ENCODE measurements around the gene SERPINA10. TPM values are rescaled to one million over a fixed set of nuclear protein-coding genes. Genes with fewer than 3 reads are reported as not detected.
A peak's percentile ranks its signal among the peaks of the same experiment; 100 is the strongest.
"Not testable (repeated sequence)": the region's sequence is repeated elsewhere in the genome, so short reads cannot be mapped to it uniquely, and the experiment has no call there.

Gene SERPINA10
- total RNA-seq, 1 experiment from 2014 or later = not detected

DNA sequence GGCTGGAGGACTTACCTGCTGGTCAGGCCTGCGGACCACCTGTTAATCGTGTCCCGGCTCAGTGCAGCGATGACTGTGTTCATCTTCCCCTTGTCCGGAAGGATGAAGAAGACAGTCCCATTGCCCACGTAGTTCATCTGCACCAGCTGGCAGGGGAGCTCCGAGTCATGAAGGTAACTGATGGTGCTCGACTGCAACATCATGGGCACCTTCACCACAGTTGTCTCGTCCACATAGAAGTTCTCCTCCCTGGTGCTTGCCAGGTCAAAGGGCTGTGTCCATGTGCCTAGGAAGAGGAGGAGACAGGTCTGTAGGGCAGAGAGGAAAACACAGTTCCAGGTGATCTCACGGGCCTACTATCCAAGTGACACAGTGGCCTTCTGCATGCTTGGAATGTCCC lies 16.7 kb upstream of the SERPINA10 start:
- Histone ChIP-seq H3K79me2 (ENCODE audit: low read length) (no peaks in the 10 kb centered on the region), H3K27me3 (ENCODE audit: low read length) (no peaks in the 10 kb centered on the region), H3K4me2 (ENCODE audit: low read depth, low read length, poor library complexity, severe bottlenecking) (no peak overlapping the region), H3K36me3 (ENCODE audit: insufficient read depth, low read length) (no peaks in the 10 kb centered on the region), H3K9ac (ENCODE audit: low read length) (no peak overlapping the region), H4K20me1 (ENCODE audit: insufficient read depth, low read depth, low read length) (no peaks in the 10 kb centered on the region), H3K9me2 (replicated peaks; ENCODE audit: insufficient read depth, low read length) (no peaks in the 10 kb centered on the region), H3K4me1 (ENCODE audit: low read length) (no peaks in the 10 kb centered on the region), H3K9me3 (ENCODE audit: low read length) (peaks cover 11% of the 10 kb centered on the region), H2AFZ (ENCODE audit: low read length) (no peak overlapping the region), H3K4me3 (ENCODE audit: low read length) (no peak overlapping the region), H3K27ac (ENCODE audit: low read length) (no peak overlapping the region)
- no peak for DNase-seq

DNA sequence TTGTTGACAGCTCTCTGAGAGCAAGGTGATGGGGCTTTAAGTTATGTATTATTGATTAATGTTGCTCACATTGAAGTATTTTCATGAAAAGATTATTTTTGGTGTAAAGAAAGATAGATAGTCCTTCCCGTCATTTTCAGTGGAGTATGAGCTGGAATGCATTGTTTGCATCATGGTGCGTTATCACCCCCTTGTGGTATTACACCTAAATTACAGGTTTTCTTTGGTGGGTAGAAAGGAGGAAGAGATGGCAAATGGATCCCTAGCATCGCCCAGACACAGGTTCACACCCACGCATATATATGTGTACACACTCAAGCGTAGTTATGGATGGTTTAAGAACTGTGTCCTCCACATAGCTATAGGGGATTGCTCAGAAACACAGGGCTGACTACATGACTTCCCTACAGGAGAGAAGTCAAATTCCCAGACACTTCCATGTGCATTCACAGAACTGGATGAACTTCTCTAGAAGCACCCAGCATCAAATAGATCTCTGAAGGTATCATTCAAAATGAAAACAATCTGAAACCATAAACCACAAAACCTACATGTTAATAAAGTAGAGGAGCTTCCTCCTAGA lies 14.4 kb upstream of the SERPINA10 start:
- Histone ChIP-seq H3K36me3 (ENCODE audit: insufficient read depth, low read length) (no peaks in the 10 kb centered on the region), H3K27ac (ENCODE audit: low read length) (no peak overlapping the region), H2AFZ (ENCODE audit: low read length) (no peak overlapping the region), H3K79me2 (ENCODE audit: low read length) (no peaks in the 10 kb centered on the region), H3K9me3 (ENCODE audit: low read length) (peaks cover 11% of the 10 kb centered on the region), H3K4me1 (ENCODE audit: low read length) (no peaks in the 10 kb centered on the region), H4K20me1 (ENCODE audit: insufficient read depth, low read depth, low read length) (no peaks in the 10 kb centered on the region), H3K4me3 (ENCODE audit: low read length) (no peak overlapping the region), H3K27me3 (ENCODE audit: low read length) (no peaks in the 10 kb centered on the region), H3K9me2 (replicated peaks; ENCODE audit: insufficient read depth, low read length) (no peaks in the 10 kb centered on the region), H3K9ac (ENCODE audit: low read length) (no peak overlapping the region), H3K4me2 (ENCODE audit: low read depth, low read length, poor library complexity, severe bottlenecking) (no peak overlapping the region)
- peak; percentile 82 for DNase-seq

DNA sequence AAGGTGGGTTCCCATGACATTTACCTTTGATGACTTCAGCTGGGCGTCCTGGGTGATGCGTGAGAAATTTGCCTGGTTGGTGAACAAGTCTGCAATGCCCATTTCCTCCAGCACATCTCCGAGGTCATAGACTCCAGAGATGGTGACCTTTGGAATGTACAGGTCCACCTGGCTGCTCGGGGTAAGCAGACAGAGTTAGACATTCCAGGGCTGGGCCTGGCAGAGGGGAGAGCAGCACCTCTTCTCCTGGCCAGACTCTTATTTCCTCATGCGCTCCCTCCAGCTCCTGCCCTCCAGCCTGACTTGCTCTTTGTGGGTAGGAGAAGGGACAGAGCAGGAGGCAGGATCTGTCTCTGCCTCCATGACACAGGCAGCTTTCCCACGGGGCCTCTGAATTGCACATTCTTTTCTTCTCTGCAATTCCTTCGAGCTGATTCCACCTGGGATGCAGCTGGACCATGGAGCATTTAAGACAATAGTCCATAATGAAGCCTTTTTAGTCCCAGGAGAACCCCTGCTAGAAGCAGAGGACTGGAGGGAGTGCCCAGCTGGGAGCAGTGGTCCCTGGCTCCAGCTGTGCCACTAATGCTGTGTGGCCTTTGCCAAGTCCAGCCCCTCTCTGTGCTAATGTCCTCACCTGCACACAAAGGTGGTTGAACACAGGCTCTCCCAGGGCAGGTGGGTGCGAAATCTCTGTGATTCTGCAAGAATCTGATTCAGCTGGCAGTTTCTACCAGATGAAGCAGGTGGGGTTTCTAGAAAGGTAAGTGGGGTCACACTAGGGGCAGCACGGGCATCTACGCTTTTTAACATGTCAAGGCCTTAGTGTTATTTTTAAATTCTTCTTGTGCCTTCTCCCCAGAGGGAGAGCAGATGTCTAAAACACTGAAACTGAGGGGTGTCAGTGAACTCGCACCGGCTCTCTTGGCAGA lies 13.2 kb upstream of the SERPINA10 start:
- DNase-seq = no peak
- Histone ChIP-seq H3K4me2 (ENCODE audit: low read depth, low read length, poor library complexity, severe bottlenecking) (no peak overlapping the region), H3K27me3 (ENCODE audit: low read length) (no peaks in the 10 kb centered on the region), H3K4me1 (ENCODE audit: low read length) (no peaks in the 10 kb centered on the region), H4K20me1 (ENCODE audit: insufficient read depth, low read depth, low read length) (no peaks in the 10 kb centered on the region), H2AFZ (ENCODE audit: low read length) (no peak overlapping the region), H3K9me3 (ENCODE audit: low read length) (peaks cover 11% of the 10 kb centered on the region), H3K79me2 (ENCODE audit: low read length) (no peaks in the 10 kb centered on the region), H3K4me3 (ENCODE audit: low read length) (no peak overlapping the region), H3K9ac (ENCODE audit: low read length) (no peak overlapping the region), H3K27ac (ENCODE audit: low read length) (no peak overlapping the region), H3K9me2 (replicated peaks; ENCODE audit: insufficient read depth, low read length) (no peaks in the 10 kb centered on the region), H3K36me3 (ENCODE audit: insufficient read depth, low read length) (no peaks in the 10 kb centered on the region)

GRCh38 chr14:94305620-94306019 lies 12.6 kb upstream of the SERPINA10 start:
- Histone ChIP-seq H3K9ac (ENCODE audit: low read length) (no peak overlapping the region), H3K9me3 (ENCODE audit: low read length) (peaks cover 11% of the 10 kb centered on the region), H4K20me1 (ENCODE audit: insufficient read depth, low read depth, low read length) (no peaks in the 10 kb centered on the region), H2AFZ (ENCODE audit: low read length) (no peak overlapping the region), H3K27me3 (ENCODE audit: low read length) (no peaks in the 10 kb centered on the region), H3K27ac (ENCODE audit: low read length) (no peak overlapping the region), H3K79me2 (ENCODE audit: low read length) (no peaks in the 10 kb centered on the region), H3K4me3 (ENCODE audit: low read length) (no peak overlapping the region), H3K36me3 (ENCODE audit: insufficient read depth, low read length) (no peaks in the 10 kb centered on the region), H3K4me1 (ENCODE audit: low read length) (no peaks in the 10 kb centered on the region; the same call in 1 of the 2 replicates), H3K4me2 (ENCODE audit: low read depth, low read length, poor library complexity, severe bottlenecking) (no peak overlapping the region), H3K9me2 (replicated peaks; ENCODE audit: insufficient read depth, low read length) (no peaks in the 10 kb centered on the region)
- no peak for DNase-seq

GRCh38 chr14:94304243-94304642 lies 11.2 kb upstream of the SERPINA10 start:
- Histone ChIP-seq H3K27ac (ENCODE audit: low read length) (no peak overlapping the region), H3K9ac (ENCODE audit: low read length) (no peak overlapping the region), H3K27me3 (ENCODE audit: low read length) (no peaks in the 10 kb centered on the region), H4K20me1 (ENCODE audit: insufficient read depth, low read depth, low read length) (no peaks in the 10 kb centered on the region), H3K79me2 (ENCODE audit: low read length) (no peaks in the 10 kb centered on the region), H3K4me3 (ENCODE audit: low read length) (no peak overlapping the region), H2AFZ (ENCODE audit: low read length) (no peak overlapping the region), H3K4me1 (ENCODE audit: low read length) (no peaks in the 10 kb centered on the region; the same call in 1 of the 2 replicates), H3K4me2 (ENCODE audit: low read depth, low read length, poor library complexity, severe bottlenecking) (no peak overlapping the region), H3K9me2 (replicated peaks; ENCODE audit: insufficient read depth, low read length) (no peaks in the 10 kb centered on the region), H3K9me3 (ENCODE audit: low read length) (peaks cover 11% of the 10 kb centered on the region), H3K36me3 (ENCODE audit: insufficient read depth, low read length) (no peaks in the 10 kb centered on the region)
- DNase-seq = no peak

GRCh38 chr14:94303111-94303510 lies 10.0 kb upstream of the SERPINA10 start:
- Histone ChIP-seq H3K9me2 (replicated peaks; ENCODE audit: insufficient read depth, low read length) (no peaks in the 10 kb centered on the region), H4K20me1 (ENCODE audit: insufficient read depth, low read depth, low read length) (no peaks in the 10 kb centered on the region), H2AFZ (ENCODE audit: low read length) (no peak overlapping the region), H3K9me3 (ENCODE audit: low read length) (peaks cover 10% of the 10 kb centered on the region), H3K4me1 (ENCODE audit: low read length) (no peaks in the 10 kb centered on the region; the same call in 1 of the 2 replicates), H3K79me2 (ENCODE audit: low read length) (no peaks in the 10 kb centered on the region), H3K4me3 (ENCODE audit: low read length) (no peak overlapping the region), H3K27ac (ENCODE audit: low read length) (no peak overlapping the region), H3K27me3 (ENCODE audit: low read length) (no peaks in the 10 kb centered on the region), H3K4me2 (ENCODE audit: low read depth, low read length, poor library complexity, severe bottlenecking) (no peak overlapping the region), H3K36me3 (ENCODE audit: insufficient read depth, low read length) (no peaks in the 10 kb centered on the region), H3K9ac (ENCODE audit: low read length) (no peak overlapping the region)
- no peak for DNase-seq

- no peaks in the 10 kb centered on the region for H3K36me3 ChIP-seq (ENCODE audit: insufficient read depth, low read length)
- H3K4me1 ChIP-seq (ENCODE audit: low read length) = no peaks in the 10 kb centered on the region; the same call in 1 of the 2 replicates
- no peaks in the 10 kb centered on the region for H4K20me1 ChIP-seq (ENCODE audit: insufficient read depth, low read depth, low read length)
- H2AFZ ChIP-seq (ENCODE audit: low read length) = no peak overlapping the region
- H3K9me2 ChIP-seq (replicated peaks; ENCODE audit: insufficient read depth, low read length) = no peaks in the 10 kb centered on the region
- H3K27me3 ChIP-seq (ENCODE audit: low read length) = no peaks in the 10 kb centered on the region
- H3K4me3 ChIP-seq (ENCODE audit: low read length) = no peak overlapping the region
- H3K27ac ChIP-seq (ENCODE audit: low read length) = no peak overlapping the region
- no peak for DNase-seq
- no peaks in the 10 kb centered on the region for H3K9me3 ChIP-seq (ENCODE audit: low read length)
- H3K4me2 ChIP-seq (ENCODE audit: low read depth, low read length, poor library complexity, severe bottlenecking) = no peak overlapping the region
- H3K9ac ChIP-seq (ENCODE audit: low read length) = no peak overlapping the region
- H3K79me2 ChIP-seq (ENCODE audit: low read length) = no peaks in the 10 kb centered on the region
Observed at GRCh38 chr14:94298130-94298529, 5.1 kb upstream of the SERPINA10 start.

DNA sequence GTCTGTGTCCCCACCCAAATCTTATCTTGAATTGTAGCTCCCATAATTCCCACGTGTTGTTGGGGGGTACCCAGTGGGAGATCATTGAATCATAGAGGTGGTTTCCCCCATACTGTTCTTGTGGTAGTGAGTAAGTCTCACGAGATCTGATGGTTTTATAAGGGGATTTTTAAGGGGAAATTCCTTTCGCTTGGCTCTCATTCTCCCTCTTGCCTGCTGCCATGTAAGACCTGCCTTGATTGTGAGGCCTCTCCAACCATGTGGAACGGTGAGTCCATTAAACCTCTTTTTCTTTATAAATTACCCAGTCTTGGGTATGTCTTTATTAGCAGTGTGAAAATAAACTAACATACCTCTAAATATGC lies 3.1 kb upstream of the SERPINA10 start:
- H3K79me2 ChIP-seq (ENCODE audit: low read length); H3K27me3 ChIP-seq (ENCODE audit: low read length); H3K27ac ChIP-seq (ENCODE audit: low read length); H3K4me3 ChIP-seq (ENCODE audit: low read length); H3K9me2 ChIP-seq (replicated peaks; ENCODE audit: insufficient read depth, low read length); H3K36me3 ChIP-seq (ENCODE audit: insufficient read depth, low read length); H4K20me1 ChIP-seq (ENCODE audit: insufficient read depth, low read depth, low read length); H3K4me2 ChIP-seq (ENCODE audit: low read depth, low read length, poor library complexity, severe bottlenecking); H3K9me3 ChIP-seq (ENCODE audit: low read length); H3K4me1 ChIP-seq (ENCODE audit: low read length); H2AFZ ChIP-seq (ENCODE audit: low read length); H3K9ac ChIP-seq (ENCODE audit: low read length); DNase-seq: not testable (repeated sequence)

Measured in Karpas-422 (cell line).